PFSK-1 (cell line): Measurements from ENCODE around the gene BEST2.

Source experiments
- POLR2AphosphoS5 ChIP-seq: IDR thresholded peaks from 2 replicates; pipeline ENCODE4 v1.6.1; 2012; ENCODE audit warnings: low read depth, mild to moderate bottlenecking, control low read depth, low read length, moderate library complexity
- REST ChIP-seq, 2 experiments: IDR thresholded peaks; 2 replicates each; pipeline versions ENCODE4 v1.6.1 to v1.8.0; 2011 to 2012; ENCODE audit warnings: low read depth in 2 of 2, low read length in 2 of 2, control low read depth in 1 of 2, inconsistent platforms in 1 of 2, mild to moderate bottlenecking in 1 of 2, moderate library complexity in 1 of 2; ENCODE audit not compliant: insufficient read depth in 1 of 2
- SIN3A ChIP-seq: IDR thresholded peaks from 2 replicates; pipeline ENCODE4 v1.6.1; 2012; ENCODE audit warnings: mild to moderate bottlenecking, low read length, moderate library complexity, borderline replicate concordance; ENCODE audit not compliant: insufficient read depth
- TAF1 ChIP-seq: IDR thresholded peaks from 2 replicates; pipeline ENCODE4 v1.6.1; 2012; ENCODE audit warnings: low read length, control low read depth, borderline replicate concordance; ENCODE audit not compliant: insufficient read depth

DNA sequence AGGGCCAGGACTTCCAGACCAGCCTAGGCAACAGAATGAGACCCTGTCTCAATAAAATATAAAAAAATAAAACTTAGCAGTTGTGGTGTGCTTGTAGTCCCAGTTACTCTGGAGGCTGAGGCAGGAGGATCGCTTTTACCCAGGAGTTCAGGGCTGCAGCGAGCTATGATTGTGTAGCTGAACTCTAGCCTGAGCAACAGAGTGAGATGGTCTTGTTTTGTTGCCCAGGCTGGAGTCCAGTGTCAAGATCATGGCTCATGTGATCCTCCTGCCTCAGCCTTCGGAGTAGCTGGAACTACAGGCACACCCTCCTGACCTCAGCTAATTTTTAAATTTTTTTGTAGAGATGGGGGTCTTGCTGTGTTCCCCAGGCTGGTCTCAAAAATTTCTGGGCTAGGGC is 35.4 kb downstream of the BEST2 start:
- TF ChIP-seq SIN3A (no peak), REST (IDR thresholded peaks at IDR 0.05; ENCODE audit: insufficient read depth in 1 of 2, low read depth in 2 of 2, low read length in 2 of 2) (no peak), POLR2AphosphoS5 (no peak), TAF1 (no peak)
